Transverse colon (tissue), 3 donors: Measurements from ENCODE around the gene NFATC4.

Source experiments
- CTCF ChIP-seq, 5 experiments: fragments of 200-600 bp in 3 of 5; fragments of 450-650 bp in 2 of 5; sonication (generic) in 3 of 5; IDR thresholded peaks; 1 replicate in 2 of 5; 2 replicates in 3 of 5; pipeline ENCODE4 v1.5.1; 2016 to 2017; ENCODE audit warnings: antibody characterized with exemption in 5 of 5, inconsistent platforms in 3 of 5, mild to moderate bottlenecking in 2 of 5, moderate library complexity in 1 of 5
- EP300 ChIP-seq: sonication (generic); formaldehyde crosslinking; IDR thresholded peaks from one replicate; pipeline ENCODE4 v1.6.1; 2017; ENCODE audit warnings: antibody characterized with exemption, low read depth

- TF ChIP-seq CTCF (IDR thresholded peaks at IDR 0.05) (no peak), EP300 (no peak)
Measured at GRCh38 chr14:24355009-24355408, 13.0 kb upstream of the NFATC4 start.
